ENCODE data around the gene PLEKHJ1.

PLEKHJ1 gene

DNA sequence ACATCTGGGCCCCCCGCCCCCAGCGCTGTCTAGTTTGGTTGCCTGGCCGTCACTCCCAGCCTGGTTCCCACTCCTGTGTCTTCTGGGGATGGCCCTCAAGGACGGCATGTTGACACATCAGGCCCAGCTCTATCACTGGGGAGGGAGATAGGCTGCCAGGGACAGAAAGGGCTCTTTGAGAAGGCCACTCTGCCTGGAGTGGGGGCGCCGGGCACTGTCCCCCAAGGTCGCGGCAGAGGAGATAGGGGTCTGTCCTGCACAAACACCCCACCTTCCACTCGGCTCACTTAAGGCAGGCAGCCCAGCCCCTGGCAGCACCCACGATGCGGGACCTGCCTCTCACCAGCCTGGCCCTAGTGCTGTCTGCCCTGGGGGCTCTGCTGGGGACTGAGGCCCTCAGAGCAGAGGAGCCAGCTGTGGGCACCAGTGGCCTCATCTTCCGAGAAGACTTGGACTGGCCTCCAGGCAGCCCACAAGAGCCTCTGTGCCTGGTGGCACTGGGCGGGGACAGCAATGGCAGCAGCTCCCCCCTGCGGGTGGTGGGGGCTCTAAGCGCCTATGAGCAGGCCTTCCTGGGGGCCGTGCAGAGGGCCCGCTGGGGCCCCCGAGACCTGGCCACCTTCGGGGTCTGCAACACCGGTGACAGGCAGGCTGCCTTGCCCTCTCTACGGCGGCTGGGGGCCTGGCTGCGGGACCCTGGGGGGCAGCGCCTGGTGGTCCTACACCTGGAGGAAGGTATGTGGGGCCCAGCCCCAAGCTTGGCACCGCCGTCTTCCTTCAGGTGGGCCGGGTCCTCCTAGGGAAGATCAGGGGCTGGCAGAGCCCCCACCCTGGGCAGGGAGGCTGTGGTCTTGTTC lies 13.1 kb upstream of the PLEKHJ1 start, which contains the start of gene AMH:
Gene AMH, plus strand, starts transcription at position 314 of the 857 bp plus-strand sequence. Its CDS starts 10 bp downstream, at position 324.
- no peak for DNase-seq

DNA sequence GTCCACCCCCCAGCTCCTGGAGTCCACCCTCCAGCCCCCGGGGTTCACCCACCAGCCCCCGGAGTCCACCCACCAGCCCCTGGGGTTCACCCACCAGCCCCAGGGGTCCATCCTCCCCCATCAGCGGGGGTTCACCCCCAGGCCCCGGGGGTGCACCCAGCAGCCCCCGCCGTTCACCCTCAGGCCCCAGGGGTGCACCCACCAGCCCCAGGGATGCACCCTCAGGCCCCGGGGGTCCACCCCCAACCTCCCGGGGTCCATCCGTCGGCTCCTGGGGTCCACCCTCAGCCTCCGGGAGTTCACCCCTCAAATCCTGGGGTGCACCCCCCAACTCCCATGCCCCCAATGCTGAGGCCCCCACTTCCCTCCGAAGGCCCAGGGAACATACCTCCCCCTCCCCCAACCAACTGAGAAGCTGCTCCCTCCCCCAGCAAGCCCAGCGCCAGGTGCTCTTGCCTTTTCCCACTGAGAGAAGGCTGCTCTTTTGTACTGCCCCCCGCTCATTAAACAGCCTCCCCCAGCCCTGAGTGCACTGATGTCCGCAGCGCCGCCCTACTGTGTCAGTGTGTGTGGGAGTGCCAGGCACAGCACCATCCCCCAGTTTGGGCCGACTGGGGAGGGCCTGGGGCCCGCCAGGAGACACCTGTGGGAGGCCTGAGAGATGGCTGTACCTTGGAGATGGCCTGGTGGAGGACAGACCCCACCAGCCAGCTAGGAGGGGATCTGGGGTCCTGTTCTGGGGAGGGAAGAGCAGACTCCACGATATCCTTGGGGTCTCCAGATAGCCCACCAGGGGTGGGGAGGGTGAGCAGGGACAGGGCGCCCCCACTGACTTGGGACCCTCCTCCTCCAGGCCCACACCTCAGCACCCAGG lies 12.2 kb upstream of the PLEKHJ1 start:
- no peak for DNase-seq

DNA sequence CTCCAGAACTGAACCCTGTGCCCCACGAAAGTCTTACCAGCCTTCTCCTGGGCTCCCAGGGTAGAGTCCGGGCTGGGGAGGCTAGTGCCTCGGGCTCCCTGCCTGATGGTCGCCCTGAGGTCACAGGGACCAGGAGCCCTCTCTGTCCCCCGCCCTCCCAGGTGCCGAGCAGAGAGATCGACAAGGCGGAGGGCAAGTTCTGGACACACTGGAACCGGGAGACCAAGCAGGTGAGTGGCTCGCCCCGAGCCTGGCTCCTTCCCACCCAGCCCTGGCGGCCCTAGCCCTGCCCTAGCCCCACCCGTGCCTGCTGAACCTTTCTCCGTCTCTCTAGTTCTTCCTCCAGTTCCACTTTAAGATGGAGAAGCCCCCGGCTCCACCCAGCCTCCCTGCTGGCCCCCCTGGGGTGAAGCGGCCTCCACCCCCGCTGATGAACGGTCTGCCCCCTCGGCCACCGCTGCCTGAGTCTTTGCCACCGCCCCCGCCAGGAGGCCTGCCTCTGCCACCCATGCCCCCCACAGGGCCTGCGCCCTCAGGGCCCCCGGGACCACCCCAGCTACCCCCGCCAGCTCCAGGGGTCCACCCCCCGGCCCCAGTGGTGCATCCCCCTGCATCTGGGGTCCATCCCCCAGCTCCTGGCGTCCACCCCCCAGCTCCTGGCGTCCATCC lies 11.4 kb upstream of the PLEKHJ1 start:
- no peak for DNase-seq

DNA sequence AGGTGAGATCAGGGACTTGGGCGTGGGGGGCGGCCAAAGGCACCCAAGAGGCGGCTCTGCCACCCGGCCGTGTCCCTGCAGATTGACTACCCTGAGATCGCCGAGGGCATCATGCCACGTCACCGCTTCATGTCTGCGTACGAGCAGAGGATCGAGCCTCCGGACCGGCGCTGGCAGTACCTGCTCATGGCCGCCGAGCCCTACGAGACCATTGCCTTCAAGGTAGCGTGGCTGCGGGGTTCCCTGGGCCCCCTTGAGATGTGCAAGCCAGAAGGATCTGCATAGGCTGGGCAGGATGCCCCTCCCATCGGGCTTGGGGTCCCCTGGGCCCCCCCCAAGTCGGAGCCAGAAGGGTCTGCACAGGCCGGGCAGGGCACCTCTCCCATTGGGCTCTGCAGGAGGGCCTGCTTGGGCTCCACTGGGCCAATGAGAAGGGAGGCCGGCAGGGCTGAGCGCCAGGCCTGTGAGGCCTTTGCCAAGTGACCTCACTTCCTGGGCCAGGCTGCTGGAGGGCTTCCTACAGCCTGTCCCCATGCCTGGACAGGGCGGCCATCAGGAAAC lies 10.8 kb upstream of the PLEKHJ1 start:
- DNase-seq = peak in 1 of 2 donors; percentile 39

DNA sequence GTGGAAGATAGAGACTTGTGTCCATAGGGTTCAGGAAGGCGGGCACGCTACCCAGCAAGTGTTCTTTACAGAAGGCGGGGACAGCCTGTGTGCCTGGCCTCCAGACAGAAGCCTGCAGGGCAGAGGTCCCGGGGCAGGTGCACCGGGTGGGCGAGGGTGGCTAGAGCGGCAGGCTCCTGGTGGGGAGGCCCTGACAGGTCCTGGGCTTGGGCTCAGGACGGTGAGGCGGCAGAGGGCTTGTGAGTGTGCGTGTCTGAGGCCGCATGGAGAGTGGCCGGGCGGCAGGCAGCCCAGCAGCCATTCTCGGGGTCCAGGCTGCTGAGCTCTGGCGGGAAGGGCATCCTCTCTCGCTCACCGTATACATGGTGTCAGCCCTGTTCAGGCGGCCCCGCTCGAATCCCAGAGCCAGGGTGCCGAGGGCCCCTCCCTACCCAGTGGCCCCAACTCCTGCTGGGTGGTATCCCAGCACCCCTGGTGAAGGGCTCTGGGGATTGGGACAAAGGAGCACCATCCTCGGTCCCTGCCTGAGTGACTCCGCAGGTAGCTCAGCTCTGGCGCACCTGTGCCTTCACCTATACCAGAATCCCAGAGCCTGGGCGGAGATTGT lies 10.0 kb upstream of the PLEKHJ1 start:
- DNase-seq = no peak

DNA sequence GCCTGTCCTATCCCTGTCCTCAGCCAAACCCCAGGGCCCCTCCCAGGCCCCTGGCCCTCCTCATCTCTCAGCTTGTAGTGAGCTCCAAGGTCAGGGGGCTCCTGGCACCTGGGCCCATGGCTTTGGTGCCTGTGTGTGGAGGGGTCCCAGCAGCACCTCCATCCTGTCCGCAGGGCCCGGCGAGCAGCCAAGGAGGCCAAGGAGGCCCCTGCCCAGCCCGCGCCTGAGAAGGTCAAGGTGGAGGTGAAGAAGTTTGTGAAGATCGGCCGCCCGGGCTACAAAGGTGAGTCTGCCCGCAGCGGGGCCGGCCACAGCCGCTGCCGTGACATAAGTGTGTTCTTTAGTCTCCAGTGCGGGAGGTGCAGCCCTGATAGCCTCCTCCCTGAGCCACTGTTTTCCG lies 9.1 kb upstream of the PLEKHJ1 start:
- no peak for DNase-seq

DNA sequence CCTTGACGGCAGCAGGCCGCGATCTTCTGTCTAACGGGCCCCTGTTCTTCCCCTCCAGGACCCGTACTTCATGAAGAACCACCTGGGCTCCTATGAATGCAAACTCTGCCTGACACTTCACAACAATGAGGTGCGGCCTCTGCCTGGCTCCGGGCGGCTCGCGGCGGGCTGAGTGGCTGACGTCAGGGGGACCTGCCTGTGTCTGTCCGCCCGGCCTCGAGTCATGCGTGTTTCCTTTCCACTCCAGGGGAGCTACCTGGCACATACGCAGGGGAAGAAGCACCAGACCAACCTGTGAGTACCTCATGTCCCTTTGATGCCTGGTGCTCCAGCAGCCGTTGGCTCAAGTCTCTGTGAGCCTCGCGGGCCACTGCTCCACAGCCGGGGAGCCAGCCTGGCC lies 8.4 kb upstream of the PLEKHJ1 start:
- DNase-seq = no peak

DNA sequence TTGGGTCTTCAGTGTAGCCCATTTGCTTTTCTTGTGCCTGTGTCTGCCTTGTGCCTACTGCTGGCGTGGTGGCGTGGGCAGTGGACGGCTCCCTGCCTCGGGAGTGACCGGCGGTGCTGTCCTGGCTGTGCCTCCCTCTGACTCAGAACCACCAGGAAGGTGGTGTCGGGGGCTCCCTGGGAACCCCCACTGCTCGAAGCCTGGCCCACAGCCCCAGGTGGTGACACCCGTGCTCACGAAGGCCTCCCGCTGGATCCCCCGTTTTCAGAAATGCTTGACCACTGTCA lies 7.9 kb upstream of the PLEKHJ1 start:
- no peak for DNase-seq

DNA sequence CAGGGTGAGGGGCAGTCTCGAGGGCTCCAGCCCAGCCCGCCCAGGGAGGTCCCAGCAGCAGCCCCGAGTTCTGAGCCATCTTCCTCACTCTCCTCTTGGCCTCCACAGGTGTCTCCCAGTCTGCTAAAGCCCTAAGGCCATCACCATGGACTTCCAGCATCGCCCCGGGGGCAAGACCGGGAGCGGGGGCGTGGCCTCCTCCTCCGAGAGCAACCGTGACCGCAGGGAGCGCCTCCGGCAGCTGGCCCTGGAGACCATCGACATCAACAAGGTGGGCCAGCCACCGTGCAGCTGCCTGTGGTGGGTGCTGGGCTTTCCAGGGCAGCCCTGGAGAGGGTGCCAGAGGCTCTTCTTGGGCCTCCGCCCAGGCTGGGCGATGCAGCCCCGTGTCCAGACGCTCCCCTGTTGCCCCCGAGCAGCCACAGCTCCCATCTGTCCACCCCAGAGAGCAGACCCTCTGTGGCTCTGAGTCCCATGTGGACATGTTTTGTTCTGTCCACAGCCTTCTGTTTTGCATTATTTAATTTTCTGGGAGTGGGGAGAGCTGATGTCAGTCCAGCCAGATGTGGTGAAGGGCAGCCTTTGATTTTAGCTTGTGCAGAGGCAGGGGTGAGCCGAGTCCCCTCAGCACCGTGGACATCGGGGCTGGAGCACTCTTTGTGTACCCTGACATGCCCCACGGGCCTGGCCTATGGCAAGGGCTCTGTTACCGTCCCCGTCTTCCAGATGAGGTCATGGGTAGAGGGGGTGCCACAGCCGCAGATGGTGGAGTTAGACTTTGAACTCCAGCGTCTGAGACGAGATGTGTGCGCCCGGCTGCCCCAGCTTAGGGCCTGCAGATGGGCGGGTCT lies 7.4 kb upstream of the PLEKHJ1 start:
- no peak for DNase-seq

DNA sequence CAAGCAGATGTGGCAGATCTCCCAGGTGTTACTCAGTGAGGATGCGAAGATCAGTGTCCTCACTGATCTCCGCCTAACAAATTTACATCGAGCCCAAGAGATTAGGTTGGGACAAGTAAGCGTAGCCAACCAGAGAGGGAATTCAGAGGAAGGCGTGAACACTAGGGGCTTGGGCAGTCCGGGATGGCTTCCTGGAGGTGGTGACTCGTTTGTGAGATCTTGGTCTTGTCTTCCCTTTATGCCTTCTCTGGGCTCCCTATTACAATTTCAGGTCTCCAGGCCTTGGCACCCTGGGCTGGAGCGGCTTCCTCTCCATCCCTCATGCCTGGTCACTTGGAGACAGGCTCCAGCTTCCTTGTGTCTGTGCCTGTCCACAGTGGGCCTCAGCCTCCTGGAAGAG lies 6.7 kb upstream of the PLEKHJ1 start:
- no peak for DNase-seq

DNA sequence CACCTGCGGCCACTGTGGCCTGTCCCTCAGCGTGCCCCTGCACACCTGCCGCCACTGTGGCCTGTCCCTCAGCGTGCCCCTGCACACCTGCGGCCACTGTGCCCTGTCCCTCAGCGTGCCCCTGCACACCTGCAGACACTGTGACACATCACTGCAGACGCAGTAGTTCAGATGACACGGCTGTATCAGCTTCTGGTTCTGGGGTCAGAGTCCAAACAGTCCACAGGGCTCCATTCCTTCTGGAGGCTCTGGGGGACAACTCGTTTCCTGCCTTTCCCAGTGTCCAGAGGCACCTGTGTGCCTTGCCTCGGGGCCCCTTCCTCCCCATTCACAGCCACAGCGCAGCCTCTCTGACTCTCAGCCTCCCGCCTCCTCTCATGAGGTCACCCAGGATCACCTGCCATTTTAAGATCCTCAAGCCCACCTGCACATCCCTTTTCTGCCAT lies 6.0 kb upstream of the PLEKHJ1 start:
- DNase-seq = no peak

DNA sequence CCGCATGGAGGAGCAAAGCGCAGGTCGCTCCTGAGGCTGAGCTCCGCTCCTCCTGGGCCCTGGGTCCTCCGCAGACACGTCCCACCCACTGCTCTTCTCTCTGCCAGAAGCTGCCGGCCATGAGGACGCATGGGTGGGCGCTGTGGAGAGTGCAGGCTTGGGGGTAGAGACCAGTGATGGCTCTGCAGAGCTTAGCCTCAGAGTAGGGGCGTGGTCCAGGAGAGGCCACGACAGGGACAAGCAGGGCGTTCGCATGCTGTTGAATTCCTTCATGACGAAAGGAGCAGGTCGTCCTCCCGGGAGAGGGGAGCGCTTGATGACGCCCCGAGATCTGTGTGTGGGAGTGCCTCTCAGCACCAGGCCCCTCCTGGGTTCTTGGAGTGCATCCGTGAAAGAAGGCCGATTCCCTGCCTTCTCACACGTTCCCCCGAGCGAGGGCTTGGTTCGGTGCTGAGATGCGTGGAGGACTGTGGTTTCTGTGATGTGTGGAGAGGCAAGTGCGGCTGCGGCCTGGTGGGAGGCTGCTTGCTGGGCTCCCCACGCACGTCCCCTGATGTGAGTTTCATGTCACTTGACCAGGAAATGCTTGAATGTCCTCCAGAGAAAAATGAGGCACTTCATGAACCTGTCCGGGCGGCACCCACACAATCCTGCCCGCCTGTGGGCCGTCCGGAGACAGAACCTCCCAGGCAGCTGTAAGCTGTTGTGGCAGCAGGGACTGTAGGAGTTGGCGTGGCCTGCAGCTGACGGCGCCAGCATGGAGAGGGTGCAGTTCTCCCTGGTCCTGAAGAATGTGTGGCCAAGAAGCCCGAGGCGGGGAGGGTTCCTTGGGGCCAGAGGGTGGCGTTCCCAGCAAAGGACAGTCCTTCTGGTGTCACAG lies 5.0 kb upstream of the PLEKHJ1 start:
- DNase-seq = no peak

DNA sequence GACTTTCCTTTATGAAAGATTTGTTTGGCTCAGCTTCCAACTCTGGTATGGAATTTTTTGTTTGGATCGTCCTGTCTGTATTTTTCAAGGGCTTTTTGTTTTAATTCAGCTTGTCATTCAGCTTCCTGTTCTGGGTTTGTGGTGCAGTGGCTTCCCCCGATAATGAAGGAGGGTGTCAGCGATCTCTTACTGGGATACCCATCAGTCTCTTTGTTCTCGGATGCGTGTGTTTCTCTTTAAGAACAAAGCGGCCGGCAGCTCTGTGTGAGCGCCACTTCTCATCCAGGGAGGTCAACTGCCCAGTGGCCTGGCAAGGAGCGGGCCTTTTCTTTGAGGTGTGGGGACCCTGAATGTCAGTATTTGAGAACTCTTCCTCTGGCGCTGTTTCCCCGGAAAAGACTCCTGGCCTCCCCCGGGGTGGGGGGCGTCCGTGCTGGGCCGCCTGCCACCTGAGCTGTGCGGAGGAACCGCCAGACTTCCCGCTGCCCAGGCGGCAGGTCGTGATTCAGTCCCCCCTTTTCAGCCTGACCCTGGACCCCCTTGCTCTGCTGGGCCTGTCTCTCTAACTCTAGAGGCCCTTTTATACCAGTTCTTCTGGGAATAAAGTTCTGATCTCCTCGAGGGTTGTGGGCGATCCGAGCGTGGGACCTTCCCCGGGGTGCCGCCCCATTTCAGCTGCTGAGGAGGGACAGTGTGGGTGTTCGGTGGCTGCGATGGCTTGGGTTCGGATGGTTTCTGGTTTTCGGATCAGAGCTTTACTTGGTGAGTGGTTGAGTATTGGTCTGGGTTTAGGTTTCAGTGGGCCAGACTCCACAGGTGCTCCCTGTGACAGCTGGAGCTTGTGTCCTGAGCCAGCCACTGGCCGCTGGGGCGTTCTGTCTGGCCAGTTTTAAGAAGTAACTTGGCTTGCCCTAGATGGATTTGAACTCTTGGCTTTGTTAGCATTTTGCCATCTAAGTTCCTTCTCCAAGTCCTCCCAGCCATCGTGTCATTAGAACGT lies 3.9 kb upstream of the PLEKHJ1 start:
- no peak for DNase-seq

DNA sequence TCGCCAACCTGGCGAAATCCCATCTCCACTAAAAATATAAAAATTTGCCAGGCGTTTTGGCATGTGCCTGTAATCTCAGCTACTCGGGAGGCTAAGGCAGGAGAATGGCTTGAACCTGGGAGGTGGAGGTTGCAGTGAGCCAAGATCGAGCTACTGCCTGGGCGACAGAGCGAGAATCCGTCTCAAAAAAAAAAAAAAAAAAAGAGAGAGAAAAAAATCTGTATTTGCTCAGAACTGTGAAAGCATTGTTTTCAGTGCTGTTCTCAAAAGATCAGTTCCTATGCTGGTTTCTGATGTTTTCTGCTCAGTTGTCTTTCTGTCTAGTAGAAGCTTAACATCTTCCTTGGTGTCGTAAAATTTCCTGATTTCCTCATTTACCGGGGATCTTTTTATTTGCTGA lies 3.0 kb upstream of the PLEKHJ1 start:
- no peak for DNase-seq

DNA sequence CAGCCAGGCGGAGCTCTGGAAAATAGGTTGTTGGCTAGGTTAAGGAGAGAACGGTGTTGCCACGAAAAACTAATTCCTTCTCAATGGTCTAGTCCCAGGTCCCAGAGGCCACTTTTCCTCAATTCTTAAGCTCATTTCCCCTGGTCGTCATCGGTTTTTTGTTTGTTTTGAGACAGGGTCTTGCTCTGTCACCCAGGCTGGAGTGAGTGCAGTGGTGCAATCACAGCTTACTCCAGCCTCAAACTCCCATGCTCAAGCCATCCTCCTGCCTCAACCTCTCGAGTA lies 1.7 kb upstream of the PLEKHJ1 start:
- DNase-seq = no peak

DNA sequence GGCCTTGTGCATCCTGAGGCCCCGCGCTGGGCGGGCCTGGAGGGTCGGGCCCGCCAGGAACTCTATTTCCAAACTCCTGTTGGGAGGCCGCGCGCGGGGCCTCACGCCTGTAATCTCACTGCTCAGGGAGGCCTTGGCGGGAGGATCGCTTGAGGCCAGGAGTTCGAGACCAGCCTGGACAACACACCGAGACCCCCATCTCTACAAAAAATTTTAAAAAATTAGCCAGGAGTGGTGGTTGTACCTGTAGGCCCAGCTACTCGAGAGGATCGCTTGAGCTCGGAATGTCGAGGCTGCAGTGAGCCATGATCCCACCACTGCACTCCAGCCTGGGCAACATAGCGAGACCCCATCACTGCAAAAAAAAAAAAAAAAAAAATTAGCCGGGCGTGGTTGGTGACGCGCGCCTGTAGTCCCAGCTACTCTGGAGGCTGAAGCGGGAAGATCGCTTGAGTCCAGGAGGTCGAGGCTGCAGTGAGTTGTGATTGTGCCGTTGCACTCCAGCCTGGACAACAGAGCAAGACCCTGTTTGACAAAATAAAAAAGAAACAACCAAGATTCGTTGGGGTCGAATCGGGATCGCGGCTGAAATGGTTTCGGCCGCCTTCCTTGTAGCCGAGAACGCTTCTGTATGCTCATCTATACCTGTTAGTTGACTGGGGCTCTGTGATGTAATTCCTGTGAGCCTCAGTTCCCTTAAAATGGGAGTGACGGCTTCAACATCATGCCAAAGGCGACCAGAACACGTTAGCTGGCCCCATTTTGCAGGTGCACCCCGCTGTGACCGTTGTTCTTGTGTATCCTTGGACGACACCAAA lies 1.1 kb upstream of the PLEKHJ1 start:
- DNase-seq = no peak

DNA sequence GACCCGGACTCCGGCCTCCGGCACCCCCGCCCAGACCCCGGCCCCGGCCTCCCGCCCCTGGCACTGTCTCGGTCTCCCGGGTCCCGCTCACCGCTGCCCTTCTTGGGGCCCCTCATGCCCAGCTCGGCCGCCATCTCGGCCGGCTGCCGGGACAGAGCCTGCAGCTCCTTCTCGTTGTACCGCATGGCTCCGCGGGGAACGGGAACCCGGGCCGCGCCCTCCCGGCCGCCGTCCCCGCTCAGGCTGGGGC lies 140 bp downstream of the PLEKHJ1 start:
- no peak for DNase-seq

DNA sequence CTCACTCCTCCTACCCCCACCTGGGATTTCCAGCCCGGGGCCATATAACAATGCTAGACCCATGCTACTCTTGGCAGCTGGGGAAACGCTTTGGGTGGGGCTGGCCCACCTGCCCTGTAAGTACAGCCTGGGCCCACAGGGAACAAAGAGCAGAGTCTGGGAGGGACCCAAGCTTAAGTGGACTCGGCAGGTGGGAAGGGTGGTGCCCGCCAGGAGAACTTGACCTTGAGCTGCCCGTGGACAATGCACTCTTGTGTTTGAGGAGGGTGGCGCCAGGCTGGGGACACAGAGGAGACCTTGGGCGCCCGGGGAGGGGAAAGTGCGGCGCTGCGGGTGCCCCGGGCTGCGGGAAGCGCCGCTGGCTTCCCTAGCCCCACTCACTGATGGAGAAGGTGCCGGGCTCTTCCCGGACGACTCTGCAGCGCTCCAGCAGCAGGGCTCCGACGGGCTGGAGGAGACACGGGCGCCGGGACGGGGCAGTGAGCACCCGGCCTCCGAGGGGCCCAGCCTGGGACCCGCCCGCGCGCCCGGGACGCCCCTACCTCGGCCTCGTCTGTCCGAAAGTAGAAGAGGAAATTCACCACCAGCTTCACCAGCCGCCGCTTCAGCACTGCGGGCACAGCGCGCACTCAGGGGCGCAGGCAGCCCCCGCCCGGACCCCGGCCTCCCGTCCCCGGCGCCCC lies 607 bp downstream of the PLEKHJ1 start:
- no peak for DNase-seq

Data from hippocampal formation (tissue), 2 donors.